H9 (cell line): ENCODE measurements around the gene COQ8A. TPM values are rescaled to one million over a fixed set of nuclear protein-coding genes. Genes with fewer than 3 reads are reported as not detected.
A peak's percentile ranks its signal among the peaks of the same experiment; 100 is the strongest.

ENCODE experiments used
- DNase-seq: peaks from one replicate; pipeline ENCODE4 v3.0.0-alpha.2; 2017
- H2AFZ ChIP-seq: one replicate; pipeline ENCODE4 v1.6.1; 2013; ENCODE audit warnings: mild to moderate bottlenecking, low read length, control low read depth, moderate library complexity
- H2AK5ac ChIP-seq: 2 replicates; pipeline ENCODE4 v1.6.1; 2013; ENCODE audit warnings: low read length, control low read depth, mixed read lengths; ENCODE audit not compliant: insufficient read length
- H2BK120ac ChIP-seq: one replicate; pipeline ENCODE4 v1.6.1; 2013; ENCODE audit warnings: low read depth, mild to moderate bottlenecking, low read length, control low read depth, inconsistent platforms; ENCODE audit not compliant: poor library complexity, severe bottlenecking
- H2BK12ac ChIP-seq: 2 replicates; pipeline ENCODE4 v1.6.1; 2013; ENCODE audit warnings: low read length, control low read depth, mixed read lengths, low read depth; ENCODE audit not compliant: insufficient read length
- H2BK15ac ChIP-seq: 2 replicates; pipeline ENCODE4 v1.6.1; 2013; ENCODE audit warnings: low read depth, low read length, control low read depth
- H2BK20ac ChIP-seq: one replicate; pipeline ENCODE4 v1.6.1; 2013; ENCODE audit warnings: low read depth, mild to moderate bottlenecking, low read length, control low read depth, inconsistent platforms; ENCODE audit not compliant: poor library complexity, severe bottlenecking
- H2BK5ac ChIP-seq: 2 replicates; pipeline ENCODE4 v1.6.1; 2013; ENCODE audit warnings: low read length, control low read depth, mixed read lengths; ENCODE audit not compliant: insufficient read length
- H3K14ac ChIP-seq: 2 replicates; pipeline ENCODE4 v1.6.1; 2013; ENCODE audit warnings: low read length, control low read depth; ENCODE audit not compliant: insufficient read depth
- H3K18ac ChIP-seq: 2 replicates; pipeline ENCODE4 v1.6.1; 2013; ENCODE audit warnings: low read depth, mild to moderate bottlenecking, mixed read lengths, low read length, control low read depth; ENCODE audit not compliant: insufficient read length
- H3K23ac ChIP-seq: 2 replicates; pipeline ENCODE4 v1.6.1; 2013; ENCODE audit warnings: low read length, control low read depth, mixed read lengths, low read depth; ENCODE audit not compliant: insufficient read length
- H3K23me2 ChIP-seq: 2 replicates; pipeline ENCODE4 v1.6.1; 2013; ENCODE audit warnings: low read depth, mild to moderate bottlenecking, mixed read lengths, low read length, control low read depth; ENCODE audit not compliant: insufficient read length, poor library complexity, severe bottlenecking
- H3K27ac ChIP-seq: 2 replicates; pipeline ENCODE4 v1.5.1; 2013; ENCODE audit warnings: low read length, control low read depth, mixed read lengths, low read depth; ENCODE audit not compliant: insufficient read length
- H3K27me3 ChIP-seq: 2 replicates; pipeline ENCODE4 v1.6.1; 2013; ENCODE audit warnings: low read length, control low read depth, inconsistent platforms; ENCODE audit not compliant: insufficient read depth
- H3K4ac ChIP-seq: 2 replicates; pipeline ENCODE4 v1.6.1; 2013; ENCODE audit warnings: low read depth, mild to moderate bottlenecking, control low read depth, inconsistent platforms, low read length, moderate library complexity
- H3K4me1 ChIP-seq: 2 replicates; pipeline ENCODE4 v1.6.1; 2013; ENCODE audit warnings: low read length, control low read depth, inconsistent platforms; ENCODE audit not compliant: insufficient read depth
- H3K4me2 ChIP-seq: 2 replicates; pipeline ENCODE4 v1.6.1; 2013; ENCODE audit warnings: low read length, control low read depth, mixed read lengths; ENCODE audit not compliant: insufficient read length, insufficient read depth
- H3K56ac ChIP-seq: 2 replicates; pipeline ENCODE4 v1.6.1; 2013; ENCODE audit warnings: low read depth, mild to moderate bottlenecking, mixed read lengths, low read length, control low read depth; ENCODE audit not compliant: insufficient read length
- H3K79me1 ChIP-seq: 2 replicates; pipeline ENCODE4 v1.6.1; 2013; ENCODE audit warnings: low read depth, mild to moderate bottlenecking, moderate library complexity, low read length, control low read depth, inconsistent platforms; ENCODE audit not compliant: insufficient read depth, poor library complexity, severe bottlenecking
- H3K79me2 ChIP-seq: 2 replicates; pipeline ENCODE4 v1.6.1; 2013; ENCODE audit warnings: low read length, control low read depth, inconsistent platforms; ENCODE audit not compliant: insufficient read depth
- H3K9ac ChIP-seq: 2 replicates; pipeline ENCODE4 v1.6.1; 2013; ENCODE audit warnings: low read length, control low read depth, mixed read lengths; ENCODE audit not compliant: insufficient read length; ENCODE audit errors: extremely low read depth
- H3K9me3 ChIP-seq: one replicate; pipeline ENCODE4 v1.6.1; 2013; ENCODE audit warnings: low read depth, low read length, inconsistent platforms; ENCODE audit not compliant: control insufficient read depth
- H3T11ph ChIP-seq: one replicate; pipeline ENCODE4 v1.6.1; 2013; ENCODE audit warnings: mild to moderate bottlenecking, low read length, control low read depth, inconsistent platforms
- H4K20me1 ChIP-seq: one replicate; pipeline ENCODE4 v1.6.1; 2013; ENCODE audit not compliant: control insufficient read depth, insufficient read length, insufficient read depth
- H4K5ac ChIP-seq: 2 replicates; pipeline ENCODE4 v1.6.1; 2013; ENCODE audit warnings: low read depth, mild to moderate bottlenecking, mixed read lengths, low read length, control low read depth; ENCODE audit not compliant: insufficient read length
- H4K8ac ChIP-seq: replicated peaks from 2 replicates; pipeline ENCODE4 v1.6.1; 2013; ENCODE audit warnings: low read length, control low read depth, mixed read lengths, low read depth; ENCODE audit not compliant: insufficient read length
- H4K91ac ChIP-seq: 2 replicates; pipeline ENCODE4 v1.6.1; 2013; ENCODE audit warnings: low read depth, mild to moderate bottlenecking, moderate library complexity, mixed read lengths, low read length, control low read depth; ENCODE audit not compliant: insufficient read length
- H3K27ac Mint-ChIP-seq, 3 experiments: 2 replicates in 2 of 3; 3 replicates in 1 of 3; pipeline ENCODE4 v1.8.0; 2020 to 2021; ENCODE audit warnings: mixed read lengths in 3 of 3, mild to moderate bottlenecking in 1 of 3, moderate library complexity in 1 of 3
- H3K27me3 Mint-ChIP-seq: 2 replicates; pipeline ENCODE4 v1.8.0; 2021; ENCODE audit warnings: low read depth, mild to moderate bottlenecking, moderate library complexity, mixed read lengths
- H3K36me3 Mint-ChIP-seq, 3 experiments: 2 replicates in 2 of 3; 3 replicates in 1 of 3; pipeline ENCODE4 v1.8.0; 2020 to 2021; ENCODE audit warnings: low read depth in 3 of 3, mixed read lengths in 3 of 3; ENCODE audit not compliant: insufficient read depth in 1 of 3
- H3K4me1 Mint-ChIP-seq, 2 experiments: 2 replicates each; pipeline ENCODE4 v1.8.0; 2020; ENCODE audit warnings: mixed read lengths in 2 of 2
- H3K4me3 Mint-ChIP-seq, 2 experiments: 2 replicates in 1 of 2; 3 replicates in 1 of 2; pipeline ENCODE4 v1.8.0; 2020 to 2021; ENCODE audit warnings: mild to moderate bottlenecking in 2 of 2, mixed read lengths in 2 of 2, moderate library complexity in 1 of 2
- H3K9me3 Mint-ChIP-seq, 2 experiments: 2 replicates in 1 of 2; 3 replicates in 1 of 2; pipeline ENCODE4 v1.8.0; 2020; ENCODE audit warnings: mild to moderate bottlenecking in 2 of 2, mixed read lengths in 2 of 2, moderate library complexity in 1 of 2
- CTCF ChIP-seq: fragments of 200-600 bp; sonication (generic); conservative IDR thresholded peaks from 3 replicates; pipeline ENCODE4 v1.8.0; 2021; ENCODE audit warnings: antibody characterized with exemption, mild to moderate bottlenecking
- WGBS: extraction: QIAGEN DNeasy Blood & Tissue Kit; methylation state at CpG from one replicate; pipeline ENCODE4 v1.1.7; 2013; ENCODE audit warnings: missing lambda C conversion rate, low lambda C conversion rate, mixed read lengths; ENCODE audit not compliant: insufficient read length; ENCODE audit errors: extremely low coverage; 5-methylcytosine and 5-hydroxymethylcytosine counted together
- total RNA-seq: library from RNA; stranded (reverse); gene quantifications from 2 replicates; pipeline ENCODE4 v1.2.1, GENCODE V29; 2021

COQ8A gene
- total RNA-seq, 1 experiment from 2014 or later = 26.0 TPM

GRCh38 chr1:226937940-226938725 is 2.0 kb upstream of the COQ8A start:
- no peak overlapping the region for H3K23ac ChIP-seq
- H3K36me3 Mint-ChIP-seq = peaks cover 6 to 12% (median 11%) of the 10 kb centered on the region in 3 experiments; a peak in 6 of 7 replicates
- H3K27ac Mint-ChIP-seq = no peak overlapping the region
- whole genome bisulfite sequencing = no CpG with 5 or more reads among the region's 10 CpGs
- no peak overlapping the region for H3K9ac ChIP-seq
- H3K4ac ChIP-seq = no peak overlapping the region
- H3K4me2 ChIP-seq = no peak overlapping the region
- H3K14ac ChIP-seq = no peak overlapping the region
- no peak overlapping the region for H2BK20ac ChIP-seq
- H3K4me1 ChIP-seq = peaks cover 5% of the 10 kb centered on the region; the same call in 1 of the 2 replicates
- no peak for DNase-seq
- no peak overlapping the region for H2BK15ac ChIP-seq
- no peak overlapping the region for H2BK120ac ChIP-seq
- H3K27ac ChIP-seq = no peak overlapping the region
- H3T11ph ChIP-seq = no peak overlapping the region
- no peak overlapping the region for H3K18ac ChIP-seq
- H2AK5ac ChIP-seq = no peak overlapping the region
- peaks cover 32% of the 10 kb centered on the region in 2 experiments for H3K4me1 Mint-ChIP-seq
- no peaks in the 10 kb centered on the region for H3K79me2 ChIP-seq
- H2BK12ac ChIP-seq = no peak overlapping the region
- H3K27me3 ChIP-seq = no peaks in the 10 kb centered on the region
- H2BK5ac ChIP-seq = no peak overlapping the region
- H4K8ac ChIP-seq = no peak overlapping the region
- H3K56ac ChIP-seq = no peak overlapping the region
- no peaks in the 10 kb centered on the region for H3K79me1 ChIP-seq
- H4K20me1 ChIP-seq = no peaks in the 10 kb centered on the region
- H3K9me3 ChIP-seq = no peaks in the 10 kb centered on the region
- H4K5ac ChIP-seq = no peak overlapping the region
- H3K23me2 ChIP-seq = peaks cover 11% of the 10 kb centered on the region
- H4K91ac ChIP-seq = no peak overlapping the region
- peaks cover 9% of the 10 kb centered on the region for H3K27me3 Mint-ChIP-seq
- TF ChIP-seq CTCF = no peak
- peak overlapping the region; percentile 21 to 82; a peak in 2 of 5 replicates for H3K4me3 Mint-ChIP-seq
- H3K9me3 Mint-ChIP-seq = peaks cover 11 to 19% of the 10 kb centered on the region in 2 experiments
- no peak overlapping the region for H2AFZ ChIP-seq
